SK-N-SH (cell line): ENCODE results near the gene TBC1D9B. TPM values are rescaled to one million over a fixed set of nuclear protein-coding genes. Genes with fewer than 3 reads are reported as not detected.

Experiments used
- CTCF ChIA-PET: fragments of 300-600, 350-600 bp; formaldehyde crosslinking; extraction: SDS; loops from one replicate; lab custom pipeline; 2021; lab: Yijun Ruan, JAX
- POLR2A ChIA-PET: fragments of 350-600 bp; sonication (Branson Sonifier 250); formaldehyde crosslinking; extraction: SDS; loops from one replicate; lab custom pipeline; 2020; ENCODE audit warnings: antibody characterized with exemption, inconsistent platforms; lab: Yijun Ruan, JAX
- DNase-seq: peaks from one replicate; pipeline ENCODE4 v3.0.0; 2012
- H2AFZ ChIP-seq: fragments of 200-600 bp; sonication (generic); 2 replicates; pipeline ENCODE4 v1.8.1; 2016; ENCODE audit warnings: antibody characterized with exemption, mild to moderate bottlenecking, low read depth
- H3F3A ChIP-seq: fragments of 200-600 bp; sonication (generic); replicated peaks from 2 replicates; pipeline ENCODE3; 2016; ENCODE audit warnings: antibody characterized with exemption, mild to moderate bottlenecking; ENCODE audit not compliant: insufficient read depth
- H3K27ac ChIP-seq, 2 experiments: fragments of 200-500 bp in 1 of 2; fragments of 200-600 bp in 1 of 2; sonication (Bioruptor generic) in 1 of 2; sonication (generic), shearing (Covaris generic) in 1 of 2; 2 replicates each; pipeline versions ENCODE4 v1.5.1 to v1.6.1; 2014 to 2016; ENCODE audit warnings: low read depth in 2 of 2, inconsistent platforms in 1 of 2, low read length in 1 of 2, mild to moderate bottlenecking in 1 of 2, mixed read lengths in 1 of 2
- H3K27me3 ChIP-seq: fragments of 200-600 bp; sonication (generic), shearing (Covaris generic); 2 replicates; pipeline ENCODE4 v1.6.1; 2016; ENCODE audit warnings: mixed run types; ENCODE audit not compliant: insufficient read depth
- H3K36me3 ChIP-seq, 2 experiments: fragments of 200-500 bp in 1 of 2; fragments of 200-600 bp in 1 of 2; sonication (Bioruptor generic) in 1 of 2; sonication (generic) in 1 of 2; replicated peaks in 1 of 2; 2 replicates each; pipeline versions ENCODE3 to v1.5.1; 2014 to 2016; ENCODE audit warnings: low read length in 1 of 2, mild to moderate bottlenecking in 1 of 2; ENCODE audit not compliant: insufficient read depth in 2 of 2, control insufficient read depth in 1 of 2
- H3K4me1 ChIP-seq, 2 experiments: fragments of 200-500 bp in 1 of 2; fragments of 200-600 bp in 1 of 2; sonication (Bioruptor generic) in 1 of 2; sonication (generic), shearing (Covaris generic) in 1 of 2; 2 replicates each; pipeline versions ENCODE4 v1.5.1 to v1.6.1; 2014 to 2016; ENCODE audit warnings: low read depth in 1 of 2, low read length in 1 of 2, mixed run types in 1 of 2; ENCODE audit not compliant: insufficient read depth in 2 of 2, control insufficient read depth in 1 of 2
- H3K4me2 ChIP-seq: fragments of 200-600 bp; sonication (generic), shearing (Covaris generic); 2 replicates; pipeline ENCODE4 v1.6.1; 2017; ENCODE audit warnings: mixed run types
- H3K4me3 ChIP-seq, 2 experiments: fragments of 200-500 bp in 1 of 2; fragments of 200-600 bp in 1 of 2; sonication (Bioruptor generic) in 1 of 2; sonication (generic), shearing (Covaris generic) in 1 of 2; 2 replicates each; pipeline versions ENCODE4 v1.5.1 to v1.8.1; 2014 to 2016; ENCODE audit warnings: low read depth in 2 of 2, inconsistent platforms in 1 of 2, low read length in 1 of 2, mild to moderate bottlenecking in 1 of 2, mixed read lengths in 1 of 2, moderate library complexity in 1 of 2
- H3K79me2 ChIP-seq: fragments of 200-600 bp; sonication (generic); 2 replicates; pipeline ENCODE4 v1.8.1; 2017; ENCODE audit warnings: mild to moderate bottlenecking; ENCODE audit not compliant: insufficient read depth
- H3K9ac ChIP-seq: fragments of 200-600 bp; sonication (generic); 2 replicates; pipeline ENCODE4 v1.6.1; 2017; ENCODE audit warnings: mixed run types
- H3K9me2 ChIP-seq: fragments of 200-600 bp; sonication (generic); 2 replicates; pipeline ENCODE4 v1.6.1; 2017; ENCODE audit warnings: mixed run types
- H3K9me3 ChIP-seq: fragments of 200-600 bp; sonication (generic); 2 replicates; pipeline ENCODE4 v1.6.1; 2017; ENCODE audit warnings: mixed run types, mild to moderate bottlenecking, moderate library complexity
- H4K20me1 ChIP-seq: fragments of 200-600 bp; sonication (generic); 2 replicates; pipeline ENCODE4 v1.6.1; 2017; ENCODE audit warnings: mild to moderate bottlenecking, mixed run types; ENCODE audit not compliant: insufficient read depth
- CTCF ChIP-seq: fragments of 200-600 bp; sonication (generic); IDR thresholded peaks from 2 replicates; pipeline ENCODE4 v1.6.1; 2017; ENCODE audit warnings: antibody characterized with exemption, mild to moderate bottlenecking, moderate library complexity
- EP300 ChIP-seq, 2 experiments: IDR thresholded peaks; 2 replicates each; pipeline versions ENCODE4 v1.4.0 to v1.6.1; 2012; ENCODE audit warnings: borderline replicate concordance in 1 of 2, low read depth in 1 of 2, low read length in 1 of 2
- EZH2phosphoT487 ChIP-seq: fragments of 200-600 bp; sonication (generic); IDR thresholded peaks from 2 replicates; pipeline ENCODE4 v1.6.1; 2017; ENCODE audit warnings: low read depth, mixed run types, mild to moderate bottlenecking, antibody characterized with exemption, moderate library complexity, borderline replicate concordance
- FOXJ3 ChIP-seq: sonication (generic); formaldehyde crosslinking; IDR thresholded peaks from 2 replicates; pipeline ENCODE4 v1.5.1; 2020; ENCODE audit warnings: mild to moderate bottlenecking, missing genetic modification reagents
- GABPA ChIP-seq: IDR thresholded peaks from 2 replicates; pipeline ENCODE4 v1.4.0; 2012; ENCODE audit warnings: low read depth, mild to moderate bottlenecking
- GATA2 ChIP-seq: sonication (generic); formaldehyde crosslinking; IDR thresholded peaks from 2 replicates; pipeline ENCODE4 v1.5.0; 2020; ENCODE audit warnings: mild to moderate bottlenecking, missing genetic modification reagents
- JUND ChIP-seq: IDR thresholded peaks from 2 replicates; pipeline ENCODE4 v1.4.0; 2012
- MEF2A ChIP-seq: IDR thresholded peaks from 2 replicates; pipeline ENCODE4 v1.4.0; 2012; ENCODE audit warnings: low read depth, borderline replicate concordance
- MXI1 ChIP-seq: IDR thresholded peaks from 2 replicates; pipeline ENCODE4 v1.6.1; 2012; ENCODE audit warnings: mild to moderate bottlenecking, low read depth, low read length, improper control_type of control experiment
- POLR2AphosphoS5 ChIP-seq: IDR thresholded peaks from 2 replicates; pipeline ENCODE4 v1.6.1; 2012; ENCODE audit warnings: low read depth, low read length
- RAD21 ChIP-seq: IDR thresholded peaks from 2 replicates; pipeline ENCODE4 v1.6.1; 2012; ENCODE audit warnings: mild to moderate bottlenecking, low read length
- RXRA ChIP-seq: IDR thresholded peaks from 2 replicates; pipeline ENCODE4 v1.4.0; 2012; ENCODE audit warnings: low read depth, mild to moderate bottlenecking, borderline replicate concordance
- SIN3A ChIP-seq: IDR thresholded peaks from 2 replicates; pipeline ENCODE4 v1.6.1; 2012; ENCODE audit warnings: low read depth, mild to moderate bottlenecking, low read length, moderate library complexity, borderline replicate concordance
- USF1 ChIP-seq: IDR thresholded peaks from 2 replicates; pipeline ENCODE4 v1.4.0; 2012; ENCODE audit warnings: low read depth, borderline replicate concordance
- USF2 ChIP-seq: fragments of 150-350 bp; IDR thresholded peaks from 2 replicates; pipeline ENCODE4 v1.6.1; 2017; ENCODE audit warnings: antibody characterized with exemption, low read length, low read depth, borderline replicate concordance
- ZBTB33 ChIP-seq: IDR thresholded peaks from 2 replicates; pipeline ENCODE4 v1.4.0; 2012; ENCODE audit warnings: low read depth, borderline replicate concordance
- WGBS: methylation state at CpG from one replicate; pipeline ENCODE4 v1.1.6; 2017; ENCODE audit warnings: low lambda C conversion rate; 5-methylcytosine and 5-hydroxymethylcytosine counted together
- polyA plus RNA-seq, 3 experiments: library from polyadenylated mRNA; depleted of rRNA; stranded (reverse); fragments of >200 nt; gene quantifications; 2 replicates each; pipeline ENCODE4 v1.2.3, GENCODE V29; 2012

Gene TBC1D9B
- polyA plus RNA-seq, 1 of the 3 experiments (the other 2 are of a cell fraction), result 75.6 TPM

- no peaks in the 10 kb centered on the region for H3K79me2 ChIP-seq
- ChIA-PET POLR2A (interaction anchor here (0.6 kb wide), 1 partner anchor 1689 kb away, joined by 3 read pairs; no protein-coding TSS in a partner anchor), CTCF (interaction anchor here (1.1 to 1.2 kb wide), 2 partner anchors 8 to 10 kb away, joined by 3 read pairs; no protein-coding TSS in a partner anchor)
- H3K4me1 ChIP-seq, result no peaks in the 10 kb centered on the region
- DNase-seq, result no peak
- H3K36me3 ChIP-seq, result peaks cover 34 to 67% of the 10 kb centered on the region in 2 experiments
- no peak overlapping the region for H3K4me2 ChIP-seq
- H3K27ac ChIP-seq, result no peak overlapping the region
- H3K4me3 ChIP-seq, result no peak overlapping the region
- H3K9me2 ChIP-seq, result no peaks in the 10 kb centered on the region
- no peaks in the 10 kb centered on the region for H3F3A ChIP-seq
- H3K27me3 ChIP-seq, result no peaks in the 10 kb centered on the region
- H3K9ac ChIP-seq, result no peak overlapping the region
- H4K20me1 ChIP-seq, result no peaks in the 10 kb centered on the region
- H3K9me3 ChIP-seq, result no peaks in the 10 kb centered on the region
- TF ChIP-seq EP300 (IDR thresholded peaks at IDR 0.05; ENCODE audit: borderline replicate concordance in 1 of 2, low read depth in 1 of 2, low read length in 1 of 2) (no peak), RAD21 (no peak), FOXJ3 (CRISPR knock-in tag) (no peak), CTCF (no peak), EZH2phosphoT487 (no peak), JUND (no peak), GABPA (no peak), USF2 (no peak), POLR2AphosphoS5 (no peak), USF1 (no peak), SIN3A (no peak), RXRA (no peak), GATA2 (CRISPR knock-in tag) (no peak), MXI1 (no peak), ZBTB33 (no peak), MEF2A (no peak)
- H2AFZ ChIP-seq, result no peak overlapping the region
- 95% methylated on average over 24 of the region's 26 CpGs for WGBS
These were observed 13.5 kb downstream of the TBC1D9B start for GRCh38 chr5:179893958-179894895.
